ENCODE results near the gene COQ5.
A peak's percentile ranks its signal among the peaks of the same experiment; 100 is the strongest.

The COQ5 gene

DNA sequence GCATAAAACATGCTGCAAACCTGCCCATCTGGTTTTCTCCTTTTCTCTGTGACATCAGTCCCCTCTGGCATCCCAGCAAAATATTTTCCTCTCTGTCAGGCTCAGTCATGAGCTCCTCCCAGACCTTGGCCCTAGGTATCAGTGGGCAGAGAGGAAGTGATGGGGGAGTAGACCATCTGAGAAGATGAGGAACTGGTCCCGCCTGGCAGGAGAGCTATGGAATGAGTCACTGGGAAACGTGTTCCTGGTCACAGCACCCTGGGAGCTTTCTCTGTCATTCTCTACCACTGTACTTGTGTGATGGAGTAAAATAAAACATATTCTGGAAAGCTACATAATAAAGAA lies 54.4 kb downstream of the COQ5 start:
- DNase-seq (ENCODE audit: low spot score) (peak; percentile 85), ATAC-seq (ENCODE audit: low read depth) (peak; percentile 90)
- TF ChIP-seq, protein P1, sequence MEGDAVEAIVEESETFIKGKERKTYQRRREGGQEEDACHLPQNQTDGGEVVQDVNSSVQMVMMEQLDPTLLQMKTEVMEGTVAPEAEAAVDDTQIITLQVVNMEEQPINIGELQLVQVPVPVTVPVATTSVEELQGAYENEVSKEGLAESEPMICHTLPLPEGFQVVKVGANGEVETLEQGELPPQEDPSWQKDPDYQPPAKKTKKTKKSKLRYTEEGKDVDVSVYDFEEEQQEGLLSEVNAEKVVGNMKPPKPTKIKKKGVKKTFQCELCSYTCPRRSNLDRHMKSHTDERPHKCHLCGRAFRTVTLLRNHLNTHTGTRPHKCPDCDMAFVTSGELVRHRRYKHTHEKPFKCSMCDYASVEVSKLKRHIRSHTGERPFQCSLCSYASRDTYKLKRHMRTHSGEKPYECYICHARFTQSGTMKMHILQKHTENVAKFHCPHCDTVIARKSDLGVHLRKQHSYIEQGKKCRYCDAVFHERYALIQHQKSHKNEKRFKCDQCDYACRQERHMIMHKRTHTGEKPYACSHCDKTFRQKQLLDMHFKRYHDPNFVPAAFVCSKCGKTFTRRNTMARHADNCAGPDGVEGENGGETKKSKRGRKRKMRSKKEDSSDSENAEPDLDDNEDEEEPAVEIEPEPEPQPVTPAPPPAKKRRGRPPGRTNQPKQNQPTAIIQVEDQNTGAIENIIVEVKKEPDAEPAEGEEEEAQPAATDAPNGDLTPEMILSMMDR (IDR thresholded peaks at IDR 0.05; ENCODE audit: poor library complexity, severe bottlenecking), result no peak
- Histone ChIP-seq H3K36me3 (ENCODE audit: low read depth) (no peaks in the 10 kb centered on the region), H3K27me3 (ENCODE audit: insufficient read depth, poor library complexity, severe bottlenecking) (no peaks in the 10 kb centered on the region), H3K4me3 (ENCODE audit: severe bottlenecking) (no peak overlapping the region), H3K4me1 (ENCODE audit: insufficient read depth, poor library complexity, severe bottlenecking) (peaks cover 19% of the 10 kb centered on the region), H3K27ac (ENCODE audit: poor library complexity, severe bottlenecking) (peak overlapping the region; percentile 71), H3K9me3 (ENCODE audit: severe bottlenecking) (no peaks in the 10 kb centered on the region)

DNA sequence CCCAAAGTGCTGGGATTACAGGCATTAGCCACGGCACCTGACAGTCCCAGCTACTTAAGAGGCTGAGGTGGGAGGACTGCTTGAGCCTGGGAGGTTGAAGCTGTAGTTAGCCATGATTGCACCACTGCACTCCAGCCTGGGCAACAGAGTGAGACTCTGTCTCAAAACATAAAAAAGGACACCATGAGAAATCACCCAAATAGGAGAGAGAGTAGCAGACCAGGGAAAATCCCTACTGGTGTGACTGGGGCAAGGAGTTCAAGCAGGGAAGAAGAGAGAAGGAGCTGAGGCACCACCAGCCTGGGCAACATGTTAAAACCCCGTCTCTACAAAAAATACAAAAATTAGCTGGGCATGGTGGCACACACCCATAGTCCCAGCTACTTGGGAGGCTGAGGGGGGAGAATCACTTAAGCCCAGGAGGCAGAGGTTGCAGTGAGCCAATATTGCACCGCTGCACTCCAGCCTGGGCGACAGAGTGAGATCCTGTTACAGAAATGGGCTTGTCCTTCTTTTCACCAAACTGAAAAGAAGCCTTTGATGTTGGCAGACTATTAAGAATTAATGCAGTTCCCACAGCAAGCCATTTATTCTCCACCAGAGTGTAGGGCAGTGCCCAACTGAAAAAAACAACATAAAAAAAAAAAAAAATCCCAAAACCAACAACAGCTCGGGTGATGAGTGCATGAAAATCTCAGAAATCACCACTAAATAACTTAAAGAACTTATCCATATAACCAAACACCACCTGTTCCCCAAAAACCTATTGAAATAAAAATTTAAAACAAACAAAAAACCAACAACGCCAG lies 54.9 kb downstream of the COQ5 start:
- no peaks in the 10 kb centered on the region for H3K27me3 ChIP-seq (ENCODE audit: insufficient read depth, poor library complexity, severe bottlenecking)
- no peaks in the 10 kb centered on the region for H3K36me3 ChIP-seq (ENCODE audit: low read depth)
- DNase-seq (ENCODE audit: low spot score) (no peak), ATAC-seq (ENCODE audit: low read depth) (no peak)
- peaks cover 19% of the 10 kb centered on the region for H3K4me1 ChIP-seq (ENCODE audit: insufficient read depth, poor library complexity, severe bottlenecking)
- H3K27ac ChIP-seq (ENCODE audit: poor library complexity, severe bottlenecking), result peak overlapping the region; percentile 71
- H3K9me3 ChIP-seq (ENCODE audit: severe bottlenecking), result no peaks in the 10 kb centered on the region
- TF ChIP-seq, protein P1 (IDR thresholded peaks at IDR 0.05; ENCODE audit: poor library complexity, severe bottlenecking), result no peak
- no peak overlapping the region for H3K4me3 ChIP-seq (ENCODE audit: severe bottlenecking)

DNA sequence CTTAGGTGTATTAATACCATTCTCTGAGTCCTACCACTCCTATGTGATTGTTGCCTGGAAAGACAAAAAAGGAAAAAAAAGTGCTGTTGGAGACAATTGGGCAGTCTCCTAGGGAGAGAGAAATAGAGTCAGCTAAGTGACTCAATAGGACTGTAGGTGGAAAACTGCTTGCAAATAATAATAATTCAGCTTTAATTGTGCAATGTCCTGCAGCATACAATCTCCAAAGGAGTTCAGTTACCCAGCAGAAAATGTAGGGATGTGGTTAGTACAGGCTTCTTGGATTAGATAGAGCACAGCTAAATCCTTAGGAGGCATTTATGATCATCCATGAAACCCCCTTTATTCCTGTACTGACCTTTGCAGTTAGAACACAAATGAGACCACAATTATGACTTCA lies 56.4 kb downstream of the COQ5 start:
- ATAC-seq (ENCODE audit: low read depth), result no peak

DNA sequence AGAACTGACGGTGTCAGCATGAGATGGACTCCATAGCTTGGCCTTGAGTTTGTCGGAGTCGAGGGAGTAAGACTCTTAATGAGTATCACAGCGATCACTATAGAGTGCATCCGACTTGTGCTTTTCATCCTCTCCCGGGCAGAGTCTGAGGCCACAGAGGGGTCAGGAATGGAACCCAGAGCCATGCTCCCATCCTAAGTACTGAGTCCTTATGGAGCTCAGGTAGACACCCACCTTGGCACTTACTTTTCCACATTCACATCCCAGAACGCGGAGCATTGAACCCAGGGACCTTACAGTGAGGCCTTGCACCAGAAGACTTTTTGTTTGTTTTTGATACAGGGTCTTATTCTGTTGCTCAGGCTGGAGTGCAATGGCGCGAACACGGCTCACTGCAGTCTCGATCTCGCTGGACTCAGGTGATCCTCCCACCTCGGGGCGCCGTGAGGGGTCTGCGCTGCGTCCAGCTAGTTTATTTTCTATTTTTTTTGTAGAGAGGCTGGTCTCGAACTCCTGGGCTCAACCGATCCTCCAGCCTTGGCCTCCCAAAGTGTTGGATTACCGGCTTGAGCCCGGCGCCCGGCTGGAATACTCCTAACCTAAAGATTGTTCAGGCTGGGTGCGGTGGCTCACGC lies 58.7 kb downstream of the COQ5 start:
- H3K4me1 ChIP-seq (ENCODE audit: insufficient read depth, poor library complexity, severe bottlenecking), result peaks cover 19% of the 10 kb centered on the region
- peak; percentile 19 for ATAC-seq (ENCODE audit: low read depth)
- H3K9me3 ChIP-seq (ENCODE audit: severe bottlenecking), result no peaks in the 10 kb centered on the region
- DNase-seq (ENCODE audit: low spot score), result no peak
- peak overlapping the region; percentile 99 for H3K4me3 ChIP-seq (ENCODE audit: severe bottlenecking)
- no peaks in the 10 kb centered on the region for H3K27me3 ChIP-seq (ENCODE audit: insufficient read depth, poor library complexity, severe bottlenecking)
- TF ChIP-seq, protein P1 (IDR thresholded peaks at IDR 0.05; ENCODE audit: poor library complexity, severe bottlenecking), result no peak
- H3K36me3 ChIP-seq (ENCODE audit: low read depth), result peaks cover 24% of the 10 kb centered on the region
- H3K27ac ChIP-seq (ENCODE audit: poor library complexity, severe bottlenecking), result peak overlapping the region; percentile 88

More for the DNA sequence above, 56.4 kb downstream of the COQ5 start:
- H3K4me1 ChIP-seq (ENCODE audit: insufficient read depth, poor library complexity, severe bottlenecking), result peaks cover 19% of the 10 kb centered on the region
- no peaks in the 10 kb centered on the region for H3K9me3 ChIP-seq (ENCODE audit: severe bottlenecking)
- peak overlapping the region; percentile 71 for H3K27ac ChIP-seq (ENCODE audit: poor library complexity, severe bottlenecking)
- no peak overlapping the region for H3K4me3 ChIP-seq (ENCODE audit: severe bottlenecking)
- no peak for DNase-seq (ENCODE audit: low spot score)
- TF ChIP-seq, protein P1 (IDR thresholded peaks at IDR 0.05; ENCODE audit: poor library complexity, severe bottlenecking), result no peak
- peaks cover 2% of the 10 kb centered on the region for H3K36me3 ChIP-seq (ENCODE audit: low read depth)
- H3K27me3 ChIP-seq (ENCODE audit: insufficient read depth, poor library complexity, severe bottlenecking), result no peaks in the 10 kb centered on the region

Measured in RWPE2 (cell line).